Small intestine (tissue), 16 donors: Measurements from ENCODE around the gene RASGEF1B. TPM values are rescaled to one million over a fixed set of nuclear protein-coding genes. Genes with fewer than 3 reads are reported as not detected.

Experiments
- DNase-seq, 2 donors: peaks; one replicate each; pipeline versions ENCODE4 v3.0.0 to v3.0.0-alpha.2; 2013
- FAIRE-seq: peaks from 2 replicates; lab custom pipeline; 2012; peaks lifted over from hg19 to GRCh38; lab: Jason Lieb, UNC
- H3K27ac ChIP-seq, 3 donors: one replicate each; pipeline ENCODE4 v1.5.1; 2013; ENCODE audit warnings: low read length in 2 of 3, mild to moderate bottlenecking in 2 of 3, control low read depth in 1 of 3, inconsistent platforms in 1 of 3, low read depth in 1 of 3, moderate library complexity in 1 of 3
- H3K27me3 ChIP-seq, 3 donors: one replicate each; pipeline ENCODE4 v1.6.1; 2013; ENCODE audit warnings: low read length in 3 of 3, inconsistent platforms in 1 of 3; ENCODE audit not compliant: control insufficient read depth in 3 of 3, insufficient read depth in 3 of 3
- H3K36me3 ChIP-seq, 3 donors: one replicate each; pipeline ENCODE4 v1.6.1; 2013; ENCODE audit warnings: low read length in 3 of 3, inconsistent platforms in 1 of 3, low read depth in 1 of 3, mild to moderate bottlenecking in 1 of 3, moderate library complexity in 1 of 3; ENCODE audit not compliant: control insufficient read depth in 3 of 3, insufficient read depth in 2 of 3
- H3K4me1 ChIP-seq, 3 donors: one replicate each; pipeline ENCODE4 v1.6.1; 2013; ENCODE audit warnings: low read length in 2 of 3, inconsistent platforms in 1 of 3, low read depth in 1 of 3, mild to moderate bottlenecking in 1 of 3, moderate library complexity in 1 of 3; ENCODE audit not compliant: control insufficient read depth in 3 of 3, insufficient read depth in 2 of 3
- H3K4me3 ChIP-seq, 3 donors: one replicate each; pipeline ENCODE4 v1.5.1; 2013; ENCODE audit warnings: low read length in 3 of 3, control low read depth in 1 of 3, inconsistent platforms in 1 of 3, low read depth in 1 of 3, mild to moderate bottlenecking in 1 of 3, moderate library complexity in 1 of 3
- H3K9me3 ChIP-seq, 2 donors: one replicate each; pipeline ENCODE4 v1.6.1; 2013; ENCODE audit warnings: low read depth in 1 of 2, low read length in 1 of 2; ENCODE audit not compliant: control insufficient read depth in 2 of 2, insufficient read depth in 1 of 2
- WGBS, 3 donors: extraction: QIAGEN DNeasy Blood & Tissue Kit; methylation state at CpG; one replicate each; pipeline ENCODE4 v1.1.7; 2013; 5-methylcytosine and 5-hydroxymethylcytosine counted together
- long read RNA-seq, 10 donors: transcript quantifications; one replicate each; lab custom pipeline, GENCODE V29; 2026
- polyA plus RNA-seq, 4 donors: library from polyadenylated mRNA; stranded (reverse) in 3 of 4; unstranded in 1 of 4; fragments of 200-250 nt in 3 of 4; fragments of 120-200 nt in 1 of 4; gene quantifications; one replicate each; pipeline versions ENCODE4 v1.2.1 to v1.2.3, GENCODE V29; 2013
- donor health status: healthy with polysubstance abuse.
- donor health status: control.
- donor health status: control.
- donor health status: Bipolar disorder and iron deficiency.
- donor health status: healthy.

RASGEF1B gene
- 10 to 100 TPM in 3 of 4 donors, 1 to 10 TPM in 1; 7.6 to 41.7 (median 16.3) TPM for polyA plus RNA-seq
- long read RNA-seq, donor 1, full-length matches to known transcripts, result 10 of 23 reads
- long read RNA-seq, donor 1, partial matches to known transcripts, result 13 of 23 reads
- long read RNA-seq, donor 1, other reads (novel, unspliced or antisense), result 0 of 23 reads
- long read RNA-seq, donor 2, result 0 reads
- long read RNA-seq, donor 3, full-length matches to known transcripts, result 8 of 8 reads
- long read RNA-seq, donor 3, partial matches to known transcripts, result 0 of 8 reads
- long read RNA-seq, donor 3, other reads (novel, unspliced or antisense), result 0 of 8 reads
- long read RNA-seq, donor 4, result 0 reads
- long read RNA-seq, donor 5, partial matches to known transcripts, result 0 of 3 reads
- long read RNA-seq, donor 5, other reads (novel, unspliced or antisense), result 0 of 3 reads
- long read RNA-seq, donor 6, partial matches to known transcripts, result 0 of 2 reads
- long read RNA-seq, donor 6, other reads (novel, unspliced or antisense), result 0 of 2 reads
- long read RNA-seq, donor 7, result 0 reads
- long read RNA-seq, donor 8, result 0 reads
- long read RNA-seq, donor 9, result 0 reads
- long read RNA-seq, donor 10, transcript RASGEF1B-209 (5 exons, 498 nt), result major isoform, 5 of 27 reads
- long read RNA-seq, donor 10, partial matches to known transcripts, result 22 of 27 reads
- long read RNA-seq, donor 10, other reads (novel, unspliced or antisense), result 0 of 27 reads

GRCh38 chr4:81471588-81472280, at the start of gene RASGEF1B:
RASGEF1B (minus strand) TSS chr4:81471907; CDS start chr4:81459508, 12,399 bp downstream.
- Histone ChIP-seq H3K27me3 (no peaks in the 10 kb centered on the region), H3K27ac (peak within 1 kb of the TSS; percentile 87 to 98 (median 96)), H3K36me3 (no peaks in the 10 kb centered on the region), H3K4me1 (peaks cover 0 to 16% (median 0%) of the 10 kb centered on the region in 3 donors), H3K4me3 (peak within 1 kb of the TSS; percentile 83 to 94 (median 92)), H3K9me3 (no peaks in the 10 kb centered on the region)
- no peak for FAIRE-seq
- WGBS, 3 donors, result 0% methylated on average over 61 to 71 of the region's 71 CpGs
- DNase-seq, result peak; percentile 94 to 96

DNA sequence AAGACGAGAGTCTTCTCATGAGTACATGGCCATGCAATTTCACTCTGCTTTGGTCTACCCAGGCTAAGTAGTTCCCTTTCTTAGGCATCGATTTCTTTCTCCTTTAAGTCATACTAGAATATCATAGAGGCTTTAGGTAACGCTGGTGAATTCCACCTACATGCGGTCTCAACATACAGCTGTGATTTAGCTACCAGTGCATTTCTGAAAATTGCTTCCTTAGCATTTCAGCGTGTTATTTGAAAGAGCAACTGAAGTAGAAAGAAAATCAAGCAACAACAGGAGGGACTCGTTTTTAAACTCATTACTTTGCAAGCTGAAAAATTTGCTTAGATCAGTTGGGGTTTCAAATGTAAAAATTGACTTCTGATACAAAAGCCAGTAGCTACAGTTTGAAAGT, 48.1 kb upstream of the RASGEF1B start:
- 76 to 83% (median 78%) methylated on average over 6 of the region's 6 CpGs for WGBS, 3 donors
- no peak for DNase-seq

GRCh38 chr4:81519427-81519773, 47.7 kb upstream of the RASGEF1B start:
- DNase-seq, result no peak
- H3K4me1 ChIP-seq, result peaks cover 0 to 7% (median 2%) of the 10 kb centered on the region in 3 donors
- no peak overlapping the region for H3K27ac ChIP-seq
- no peak for FAIRE-seq
- H3K27me3 ChIP-seq, result no peaks in the 10 kb centered on the region
- no peaks in the 10 kb centered on the region for H3K9me3 ChIP-seq
- H3K4me3 ChIP-seq, result no peak overlapping the region
- no peaks in the 10 kb centered on the region for H3K36me3 ChIP-seq
- 68 to 92% (median 83%) methylated on average over 3 of the region's 3 CpGs for WGBS, 3 donors

More for the DNA sequence above, 48.1 kb upstream of the RASGEF1B start:
- H3K9me3 ChIP-seq, result no peaks in the 10 kb centered on the region
- H3K4me1 ChIP-seq, result peaks cover 0 to 10% (median 2%) of the 10 kb centered on the region in 3 donors
- no peaks in the 10 kb centered on the region for H3K36me3 ChIP-seq
- no peak for FAIRE-seq
- H3K27me3 ChIP-seq, result no peaks in the 10 kb centered on the region
- no peak overlapping the region for H3K27ac ChIP-seq
- H3K4me3 ChIP-seq, result no peak overlapping the region

DNA sequence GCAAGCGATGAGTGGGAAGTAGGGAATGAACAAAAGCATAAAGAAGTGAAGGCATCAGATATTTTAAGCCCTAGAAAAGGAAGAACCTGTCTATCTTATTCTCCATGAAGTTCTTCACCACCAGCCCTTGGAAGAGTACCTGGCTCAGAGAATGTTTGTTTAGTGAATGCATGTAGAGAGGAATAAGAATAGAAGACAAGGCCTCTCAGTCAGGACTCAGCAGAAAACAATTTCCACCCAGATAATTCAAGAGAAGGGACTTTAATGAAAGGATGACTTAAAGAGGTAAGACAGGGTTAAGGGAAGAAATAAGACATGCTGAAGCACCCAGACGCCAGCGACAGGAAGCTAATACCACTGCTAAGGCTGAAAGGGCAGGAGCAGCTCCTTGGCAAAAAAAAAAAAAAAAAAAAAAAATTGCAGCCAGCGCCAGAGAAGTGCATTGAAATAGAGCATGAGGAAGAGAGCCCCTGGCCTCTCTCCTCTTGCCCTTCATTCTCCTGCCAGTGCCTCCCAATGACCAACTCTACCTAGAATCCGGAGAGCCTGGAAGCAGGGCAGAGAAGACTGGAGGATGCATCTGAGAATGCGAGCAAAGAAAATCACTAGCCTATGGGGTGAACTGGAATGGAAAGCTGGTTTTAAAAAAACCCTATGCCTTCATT, 47.2 kb upstream of the RASGEF1B start:
- no peak overlapping the region for H3K27ac ChIP-seq
- FAIRE-seq, result no peak

GRCh38 chr4:81516241-81516640, 44.5 kb upstream of the RASGEF1B start:
- FAIRE-seq (no peak), DNase-seq (no peak)
- Histone ChIP-seq H3K4me1 (no peaks in the 10 kb centered on the region), H3K4me3 (no peak overlapping the region), H3K27me3 (no peaks in the 10 kb centered on the region), H3K27ac (no peak overlapping the region), H3K9me3 (no peaks in the 10 kb centered on the region), H3K36me3 (no peaks in the 10 kb centered on the region)
- 82 to 95% (median 94%) methylated on average over 6 of the region's 6 CpGs for WGBS, 3 donors

More for the DNA sequence above, 47.2 kb upstream of the RASGEF1B start:
- H3K4me1 ChIP-seq, result peaks cover 0 to 7% (median under 1%) of the 10 kb centered on the region in 3 donors
- DNase-seq, result no peak
- H3K27me3 ChIP-seq, result no peaks in the 10 kb centered on the region
- WGBS, 3 donors, result 62 to 82% (median 65%) methylated on average over 6 of the region's 6 CpGs
- H3K9me3 ChIP-seq, result no peaks in the 10 kb centered on the region
- no peaks in the 10 kb centered on the region for H3K36me3 ChIP-seq
- no peak overlapping the region for H3K4me3 ChIP-seq

- WGBS, 3 donors, result 71 to 81% (median 79%) methylated on average over 4 of the region's 4 CpGs
- Histone ChIP-seq H3K36me3 (no peaks in the 10 kb centered on the region), H3K4me3 (no peak overlapping the region), H3K9me3 (no peaks in the 10 kb centered on the region), H3K4me1 (no peaks in the 10 kb centered on the region), H3K27me3 (no peaks in the 10 kb centered on the region), H3K27ac (no peak overlapping the region)
- FAIRE-seq (no peak), DNase-seq (no peak)
These were observed 41.2 kb upstream of the RASGEF1B start for GRCh38 chr4:81512757-81513501.

DNA sequence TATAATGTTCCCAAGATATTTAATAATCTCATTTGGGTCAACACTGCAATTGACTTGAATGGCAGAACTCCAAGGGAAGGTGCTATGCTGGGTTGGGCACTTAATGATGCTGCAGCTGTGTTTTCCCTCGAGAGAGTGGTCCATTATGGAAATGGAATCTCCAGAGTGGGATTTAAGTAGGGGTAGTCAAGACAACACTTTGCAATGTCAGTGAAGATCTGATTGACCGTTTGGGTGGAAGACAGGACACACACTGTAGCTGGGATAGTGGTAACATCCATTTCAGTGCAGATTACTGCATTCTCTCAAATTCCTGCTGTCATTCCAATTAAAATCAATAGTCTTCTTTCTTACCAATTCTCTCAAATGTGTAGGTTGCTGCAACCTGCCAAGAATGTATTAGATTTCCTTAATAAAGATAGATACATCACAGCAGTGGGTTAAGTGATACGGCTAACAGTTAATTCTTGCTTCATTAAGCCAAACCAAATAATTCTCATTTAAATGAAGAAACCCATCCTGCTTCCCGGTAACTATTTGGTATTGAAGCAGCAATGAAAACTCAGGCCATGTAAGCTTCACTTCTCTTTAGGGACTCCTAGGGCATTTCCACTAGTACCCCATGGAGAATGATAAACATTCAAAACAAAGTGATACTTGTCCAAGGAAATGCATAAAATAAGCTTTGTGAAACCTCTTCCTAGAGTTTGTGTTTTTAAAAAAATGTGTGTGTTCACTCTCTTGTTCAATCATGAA, 40.5 kb upstream of the RASGEF1B start:
- WGBS, 3 donors, result 79 to 82% (median 81%) methylated on average over 4 of the region's 4 CpGs

More for the DNA sequence above, 40.5 kb upstream of the RASGEF1B start:
- Histone ChIP-seq H3K27ac (no peak overlapping the region), H3K4me1 (no peaks in the 10 kb centered on the region), H3K27me3 (no peaks in the 10 kb centered on the region), H3K36me3 (no peaks in the 10 kb centered on the region), H3K9me3 (no peaks in the 10 kb centered on the region), H3K4me3 (no peak overlapping the region)
- FAIRE-seq (no peak), DNase-seq (no peak)
